DND-41 (cell line): ENCODE data around the gene TMEM252.

ENCODE experiments used
- EZH2 ChIP-seq: IDR thresholded peaks from 3 replicates; pipeline ENCODE4 v1.6.1; 2012; ENCODE audit warnings: borderline replicate concordance, low read depth, mild to moderate bottlenecking, moderate library complexity, low read length, inconsistent platforms; ENCODE audit not compliant: severe bottlenecking
- TF ChIP-seq, protein P1 (sequence below): IDR thresholded peaks from 2 replicates; pipeline ENCODE4 v1.5.1; 2012; ENCODE audit warnings: borderline replicate concordance, low read length, moderate library complexity, mild to moderate bottlenecking; ENCODE audit not compliant: poor library complexity, severe bottlenecking; ENCODE audit errors: extremely low read depth

DNA sequence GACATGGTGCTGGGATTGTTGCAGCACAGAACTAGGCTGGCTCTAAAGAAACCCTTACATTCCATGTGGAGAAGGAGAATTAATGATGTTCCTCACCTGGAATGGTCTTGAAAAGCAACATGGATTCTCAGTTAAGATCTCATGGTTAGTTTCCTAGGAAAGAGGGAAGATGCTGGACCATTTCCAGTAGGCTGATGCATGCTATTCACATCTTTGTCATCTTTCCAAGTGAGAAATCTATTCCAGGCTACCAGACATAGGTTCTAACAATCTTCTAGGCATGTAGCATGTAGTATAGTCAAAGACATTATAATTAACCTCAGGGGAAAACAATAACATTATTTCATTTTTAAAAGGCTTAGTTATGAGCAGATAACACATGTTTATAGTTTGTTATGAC is 44.3 kb downstream of the TMEM252 start:
- TF ChIP-seq, protein P1, sequence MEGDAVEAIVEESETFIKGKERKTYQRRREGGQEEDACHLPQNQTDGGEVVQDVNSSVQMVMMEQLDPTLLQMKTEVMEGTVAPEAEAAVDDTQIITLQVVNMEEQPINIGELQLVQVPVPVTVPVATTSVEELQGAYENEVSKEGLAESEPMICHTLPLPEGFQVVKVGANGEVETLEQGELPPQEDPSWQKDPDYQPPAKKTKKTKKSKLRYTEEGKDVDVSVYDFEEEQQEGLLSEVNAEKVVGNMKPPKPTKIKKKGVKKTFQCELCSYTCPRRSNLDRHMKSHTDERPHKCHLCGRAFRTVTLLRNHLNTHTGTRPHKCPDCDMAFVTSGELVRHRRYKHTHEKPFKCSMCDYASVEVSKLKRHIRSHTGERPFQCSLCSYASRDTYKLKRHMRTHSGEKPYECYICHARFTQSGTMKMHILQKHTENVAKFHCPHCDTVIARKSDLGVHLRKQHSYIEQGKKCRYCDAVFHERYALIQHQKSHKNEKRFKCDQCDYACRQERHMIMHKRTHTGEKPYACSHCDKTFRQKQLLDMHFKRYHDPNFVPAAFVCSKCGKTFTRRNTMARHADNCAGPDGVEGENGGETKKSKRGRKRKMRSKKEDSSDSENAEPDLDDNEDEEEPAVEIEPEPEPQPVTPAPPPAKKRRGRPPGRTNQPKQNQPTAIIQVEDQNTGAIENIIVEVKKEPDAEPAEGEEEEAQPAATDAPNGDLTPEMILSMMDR, result no peak
- TF ChIP-seq EZH2, result no peak
